Pancreas (tissue), 10 donors: Measurements from ENCODE around the gene ADIPOR2. TPM values are rescaled to one million over a fixed set of nuclear protein-coding genes. Genes with fewer than 3 reads are reported as not detected.

ENCODE experiments used
- ATAC-seq, 4 donors: fragments of 200-7000 bp; cut with Tn5 transposase; one replicate each; pipeline versions ENCODE4 v1.8.0 to v1.9.1; 2020; ENCODE audit warnings: mild to moderate bottlenecking in 4 of 4, moderate library complexity in 4 of 4
- DNase-seq, 6 donors: peaks; one replicate each; pipeline ENCODE4 v3.0.0-alpha.2; 2020
- FAIRE-seq: peaks from 2 replicates; lab custom pipeline; 2012; peaks lifted over from hg19 to GRCh38; lab: Jason Lieb, UNC
- H3K27ac ChIP-seq, 4 donors: fragments of 200-600 bp; sonication (generic); 1 replicate in 3 of 4; 2 replicates in 1 of 4; pipeline versions ENCODE4 v1.5.0 to v1.8.0; 2020
- H3K27me3 ChIP-seq, 4 donors: fragments of 200-600 bp; one replicate each; pipeline ENCODE4 v1.8.0; 2021
- H3K36me3 ChIP-seq, 3 donors: fragments of 200-600 bp; sonication (generic) in 1 of 3; one replicate each; pipeline versions ENCODE4 v1.5.0 to v1.8.0; 2020 to 2021
- H3K4me1 ChIP-seq, 3 donors: fragments of 200-600 bp; one replicate each; pipeline ENCODE4 v1.8.0; 2021
- H3K4me3 ChIP-seq, 4 donors: fragments of 200-600 bp; sonication (generic) in 2 of 4; one replicate each; pipeline versions ENCODE4 v1.5.0 to v1.8.0; 2020 to 2021
- H3K9me3 ChIP-seq, 4 donors: fragments of 200-600 bp; one replicate each; pipeline ENCODE4 v1.8.0; 2021
- CTCF ChIP-seq, 4 donors: fragments of 200-600 bp; sonication (generic) in 3 of 4; IDR thresholded peaks; one replicate each; pipeline versions ENCODE4 v1.5.0 to v1.8.0; 2021; ENCODE audit warnings: antibody characterized with exemption in 4 of 4
- WGBS, 2 donors: extraction: QIAGEN DNeasy Blood & Tissue Kit; methylation state at CpG; one replicate each; pipeline ENCODE4 v1.1.7; 2013; 5-methylcytosine and 5-hydroxymethylcytosine counted together
- intact Hi-C, 3 donors: fragments of 100-400 bp; cut with DNase I; formaldehyde crosslinking; loops; one replicate each; pipeline versions ENCODE4 v1.11.1 to v1.14.2; 2022
- polyA plus RNA-seq, 2 donors: library from polyadenylated mRNA; stranded (reverse); fragments of 200-250 nt; gene quantifications; one replicate each; pipeline ENCODE4 v1.2.3, GENCODE V29; 2013
- total RNA-seq, 6 donors: library from RNA; stranded (reverse); fragmentation: NEBNext Ultra II Directional in 4 of 6; extraction: Animal tissue kit (Norgen Biotek cat#: 25700) in 4 of 6; gene quantifications; one replicate each; pipeline versions ENCODE4 v1.2.1 to v1.2.4, GENCODE V29; 2021 to 2023
- donor health status: healthy with polysubstance abuse.
- donor health status: DM: no; HTN: no; CAD: no; lungs with moderate emphysema.
- donor health status: DM: no; HTN: no; CAD: no.
- donor health status: control.
- donor health status: control.
- donor health status: Bipolar disorder and iron deficiency.
- donor health status: DM: yes; HTN: yes; CAD: no.
- donor health status: DM: no; HTN: no; CAD: no.
- donor health status: DM: no; HTN: no; CAD: no.
- donor health status: DM: yes; HTN: yes; CAD: no.

Gene ADIPOR2
- total and polyA plus RNA-seq, 8 donors, result 10.4 to 27.5 (median 22.1) TPM

- no peak for FAIRE-seq
- intact Hi-C loops, result no loop called here
- Histone ChIP-seq H3K27ac (no peak overlapping the region), H3K36me3 (no peaks in the 10 kb centered on the region), H3K9me3 (no peaks in the 10 kb centered on the region), H3K4me1 (peaks cover 6 to 28% (median 20%) of the 10 kb centered on the region in 3 donors), H3K27me3 (no peaks in the 10 kb centered on the region), H3K4me3 (no peak overlapping the region)
- TF ChIP-seq CTCF (IDR thresholded peaks at IDR 0.05), result no peak
- ATAC-seq, result no peak
- DNase-seq, result no peak
- WGBS, 2 donors, result 29 to 30% methylated on average over 2 of the region's 2 CpGs
These were observed 6.4 kb downstream of the ADIPOR2 start for GRCh38 chr12:1697271-1697670.

- no peaks in the 10 kb centered on the region for H3K36me3 ChIP-seq
- no peak for TF ChIP-seq CTCF (IDR thresholded peaks at IDR 0.05)
- DNase-seq (no peak), ATAC-seq (peak; percentile 49 to 82 (median 61)), FAIRE-seq (no peak)
- peaks cover 6 to 19% (median 15%) of the 10 kb centered on the region in 3 donors for H3K4me1 ChIP-seq
- H3K9me3 ChIP-seq, result no peaks in the 10 kb centered on the region
- peak overlapping the region in 1 of 4 donors; percentile 14 for H3K27ac ChIP-seq
- no peaks in the 10 kb centered on the region for H3K27me3 ChIP-seq
- intact Hi-C loops, result no loop called here
- H3K4me3 ChIP-seq, result no peak overlapping the region
- WGBS, 2 donors, result 10 to 12% methylated on average over 2 of the region's 2 CpGs
These were observed 7.8 kb downstream of the ADIPOR2 start for GRCh38 chr12:1698720-1699119.

GRCh38 chr12:1702713-1703112 is 11.8 kb downstream of the ADIPOR2 start:
- no peaks in the 10 kb centered on the region for H3K27me3 ChIP-seq
- WGBS, 2 donors, result 50 to 58% methylated on average over 2 of the region's 2 CpGs
- H3K36me3 ChIP-seq, result no peaks in the 10 kb centered on the region
- no peak overlapping the region for H3K4me3 ChIP-seq
- no peak for TF ChIP-seq CTCF (IDR thresholded peaks at IDR 0.05)
- peaks cover 13 to 30% (median 21%) of the 10 kb centered on the region in 3 donors for H3K4me1 ChIP-seq
- intact Hi-C loops, result no loop called here
- H3K9me3 ChIP-seq, result no peaks in the 10 kb centered on the region
- no peak overlapping the region for H3K27ac ChIP-seq
- no peak for ATAC-seq
- FAIRE-seq, result peak; percentile 69
- no peak for DNase-seq

- intact Hi-C loops, result no loop called here
- FAIRE-seq, result no peak
- no peak for DNase-seq
- Histone ChIP-seq H3K4me3 (no peak overlapping the region), H3K27me3 (no peaks in the 10 kb centered on the region), H3K27ac (no peak overlapping the region), H3K36me3 (no peaks in the 10 kb centered on the region), H3K9me3 (no peaks in the 10 kb centered on the region), H3K4me1 (peaks cover 7 to 20% (median 12%) of the 10 kb centered on the region in 3 donors)
- no peak for TF ChIP-seq CTCF (IDR thresholded peaks at IDR 0.05)
- WGBS, 2 donors, result 70 to 72% methylated on average over 3 of the region's 3 CpGs
- ATAC-seq, result no peak
These were observed 13.2 kb downstream of the ADIPOR2 start for GRCh38 chr12:1703771-1704722.
